ACHN (cell line): ENCODE measurements around the gene MEGF6.
A peak's percentile ranks its signal among the peaks of the same experiment; 100 is the strongest.
"Not testable (repeated sequence)": the region's sequence is repeated elsewhere in the genome, so short reads cannot be mapped to it uniquely, and the experiment has no call there.

ENCODE experiments used
- DNase-seq: peaks from one replicate; pipeline ENCODE4 v3.0.0-alpha.2; 2015
- in situ Hi-C: cut with HindIII; loops from 2 replicates; pipeline ENCODE4 v1.10.0; 2017; ENCODE audit warnings: low sequenced_read_pairs, low pct_ligation_motif_present, low pct_unique_long_range_greater_than_20kb

MEGF6 gene

GRCh38 chr1:3631320-3632260 lies 20.3 kb upstream of the MEGF6 start:
- in situ Hi-C loops = loop anchor here (25.0 kb wide), 1 partner anchor 94 kb away; no protein-coding TSS in a partner anchor
- no peak for DNase-seq

- no peak for DNase-seq
- in situ Hi-C loops = loop anchor here (25.0 kb wide), 1 partner anchor 94 kb away; no protein-coding TSS in a partner anchor
These were observed 19.6 kb upstream of the MEGF6 start for GRCh38 chr1:3630914-3631313.

GRCh38 chr1:3630161-3630611 lies 18.9 kb upstream of the MEGF6 start:
- in situ Hi-C loops = loop anchor here (25.0 kb wide), 1 partner anchor 93 kb away; no protein-coding TSS in a partner anchor
- DNase-seq = no peak

GRCh38 chr1:3629561-3630160 lies 18.4 kb upstream of the MEGF6 start:
- in situ Hi-C loops = loop anchor here (25.0 kb wide), 1 partner anchor 92 kb away; no protein-coding TSS in a partner anchor
- DNase-seq = no peak

- no peak for DNase-seq
- in situ Hi-C loops = loop anchor here (25.0 kb wide), 1 partner anchor 91 kb away; no protein-coding TSS in a partner anchor
These were observed 17.1 kb upstream of the MEGF6 start for GRCh38 chr1:3628445-3628844.

GRCh38 chr1:3627515-3628253 lies 16.4 kb upstream of the MEGF6 start:
- in situ Hi-C loops = loop anchor here (25.0 kb wide), 1 partner anchor 90 kb away; no protein-coding TSS in a partner anchor

GRCh38 chr1:3626025-3626424 lies 14.7 kb upstream of the MEGF6 start:
- in situ Hi-C loops = loop anchor here (25.0 kb wide), 1 partner anchor 89 kb away; no protein-coding TSS in a partner anchor
- DNase-seq = no peak

More at GRCh38 chr1:3627515-3628253, 16.4 kb upstream of the MEGF6 start:
- no peak for DNase-seq

- no peak for DNase-seq
These were observed 14.0 kb upstream of the MEGF6 start for GRCh38 chr1:3625151-3625907.

GRCh38 chr1:3624200-3625136 lies 13.2 kb upstream of the MEGF6 start, which contains the start of gene TPRG1L:
TSS of gene TPRG1L (plus strand) at chr1:3625015. CDS start at chr1:3625073, 58 bp downstream.
- peak; percentile 94 for DNase-seq
- in situ Hi-C loops = loop anchor here (25.0 kb wide), 1 partner anchor 87 kb away; no protein-coding TSS in a partner anchor

More at GRCh38 chr1:3625151-3625907, 14.0 kb upstream of the MEGF6 start:
- in situ Hi-C loops = loop anchor here (25.0 kb wide), 1 partner anchor 88 kb away; no protein-coding TSS in a partner anchor

- in situ Hi-C loops = no loop called here
- no peak for DNase-seq
These were observed 12.3 kb upstream of the MEGF6 start for GRCh38 chr1:3623441-3624199.

GRCh38 chr1:3622102-3622501 lies 10.8 kb upstream of the MEGF6 start:
- in situ Hi-C loops = not testable (repeated sequence)

GRCh38 chr1:3621151-3621671 lies 9.9 kb upstream of the MEGF6 start:
- in situ Hi-C loops = not testable (repeated sequence)
- DNase-seq = peak; percentile 54

More at GRCh38 chr1:3622102-3622501, 10.8 kb upstream of the MEGF6 start:
- not testable (repeated sequence) for DNase-seq

GRCh38 chr1:3620708-3621107 lies 9.4 kb upstream of the MEGF6 start:
- DNase-seq = no peak
- in situ Hi-C loops = no loop called here

- in situ Hi-C loops = no loop called here
These were observed 7.8 kb upstream of the MEGF6 start for GRCh38 chr1:3618881-3619671.

GRCh38 chr1:3618531-3618880 lies 7.2 kb upstream of the MEGF6 start:
- in situ Hi-C loops = no loop called here
- DNase-seq = no peak

More at GRCh38 chr1:3618881-3619671, 7.8 kb upstream of the MEGF6 start:
- peak; percentile 65 for DNase-seq
